GM18907 (cell line): Measurements from ENCODE around the gene IRF3.
"Not testable (repeated sequence)": the region's sequence is repeated elsewhere in the genome, so short reads cannot be mapped to it uniquely, and the experiment has no call there.

ENCODE experiments used
- ATAC-seq: cut with Tn5 transposase; IDR thresholded peaks from one replicate; pipeline ENCODE4 v1.9.1; 2021; ENCODE audit warnings: mild to moderate bottlenecking, moderate library complexity; ENCODE audit not compliant: unreplicated experiment

IRF3 gene

DNA sequence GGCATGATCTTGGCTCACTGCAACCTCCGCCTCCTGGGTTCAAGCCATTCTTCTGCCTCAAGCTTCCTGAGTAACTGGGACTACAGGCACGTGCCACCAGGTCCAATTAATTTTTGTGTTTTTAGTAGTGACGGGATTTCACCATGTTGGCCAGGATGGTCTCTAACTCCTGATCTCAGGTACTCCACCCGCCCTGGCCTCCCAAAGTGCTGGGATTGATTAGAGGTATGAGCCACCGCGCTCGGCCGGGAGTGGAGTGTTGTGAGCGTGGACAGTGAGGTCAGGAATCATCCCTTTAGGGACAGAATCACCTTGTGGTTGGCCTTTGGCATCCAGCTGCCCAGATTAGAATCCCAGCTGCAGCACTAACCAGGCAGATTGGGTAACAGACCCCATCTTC is 36.0 kb downstream of the IRF3 start:
- no peak for ATAC-seq

- ATAC-seq: no peak
These were observed 39.4 kb downstream of the IRF3 start for GRCh38 chr19:49626226-49626625.

- no peak for ATAC-seq
These were observed 40.4 kb downstream of the IRF3 start for GRCh38 chr19:49624967-49625910.

DNA sequence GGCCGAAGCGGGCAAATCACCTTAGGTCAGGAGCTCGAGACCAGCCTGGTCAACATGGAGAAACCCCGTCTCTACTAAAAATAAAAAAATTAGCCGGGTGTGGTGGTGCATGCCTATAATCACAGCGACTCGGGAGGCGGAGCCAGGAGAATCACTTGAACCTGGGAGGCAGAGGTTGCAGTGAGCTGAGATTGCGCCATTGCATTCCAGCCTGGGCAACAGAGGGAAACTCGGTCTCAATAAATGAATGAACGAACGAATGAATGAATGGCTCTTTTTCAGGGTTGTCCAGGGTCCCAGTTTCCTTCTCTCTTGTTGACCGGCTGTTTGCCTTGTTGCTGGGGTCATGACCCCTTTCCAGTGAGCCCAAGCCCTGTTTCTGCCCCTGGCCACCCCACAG is 47.8 kb downstream of the IRF3 start:
- not testable (repeated sequence) for ATAC-seq

- no peak for ATAC-seq
These were observed 48.7 kb downstream of the IRF3 start for GRCh38 chr19:49616945-49617344.

GRCh38 chr19:49616532-49616931 is 49.1 kb downstream of the IRF3 start:
- no peak for ATAC-seq

DNA sequence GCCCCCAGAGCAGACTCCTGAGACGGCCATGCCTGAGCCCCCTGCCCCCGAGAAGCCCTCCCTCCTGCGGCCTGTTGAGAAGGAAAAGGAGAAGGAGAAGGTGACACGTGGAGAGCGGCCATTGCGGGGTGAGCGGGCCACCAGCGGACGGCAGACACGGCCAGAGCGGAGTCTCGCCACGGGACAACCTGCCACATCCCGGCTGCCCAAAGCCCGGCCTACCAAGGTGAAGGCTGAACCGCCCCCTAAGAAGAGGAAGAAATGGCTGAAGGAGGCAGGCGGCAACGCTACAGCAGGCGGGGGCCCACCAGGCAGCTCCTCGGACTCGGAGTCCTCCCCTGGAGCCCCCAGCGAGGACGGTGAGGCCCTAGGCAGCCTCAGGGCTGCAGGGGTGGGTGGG is 49.8 kb downstream of the IRF3 start:
- no peak for ATAC-seq

- ATAC-seq: no peak
These were observed 51.4 kb downstream of the IRF3 start for GRCh38 chr19:49614096-49614833.

DNA sequence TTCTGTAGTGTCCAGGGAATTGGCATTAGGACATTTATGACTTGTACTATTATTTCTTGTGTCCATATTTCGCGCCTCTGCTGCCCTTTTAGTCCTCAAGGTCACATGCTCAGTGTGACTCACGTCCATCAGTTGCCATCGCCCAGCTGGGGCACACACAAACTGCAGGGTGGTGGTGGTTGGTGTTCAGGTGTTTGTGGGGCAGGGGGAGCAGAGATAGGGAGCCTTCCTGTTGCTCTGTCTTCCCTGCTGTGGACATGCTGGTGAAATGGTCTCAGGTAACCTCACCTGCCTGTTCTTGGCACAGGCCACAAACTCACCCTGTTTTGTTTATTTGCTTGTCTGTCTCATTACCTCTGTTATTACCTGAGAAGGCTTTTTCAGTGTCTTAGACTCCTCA is 52.3 kb downstream of the IRF3 start:
- no peak for ATAC-seq
